Stimulated activated CD4-positive, alpha-beta T cell treated with anti-CD3 and anti-CD28 coated beads, TNF-alpha, amount 100 ng/mL, for 48 hours (primary cell): ENCODE results near the gene SPEF2.

Experiments
- DNase-seq, 3 donors: peaks; one replicate each; pipeline ENCODE4 v3.0.0-alpha.2; 2020; ENCODE audit warnings: low read depth in 3 of 3

The SPEF2 gene

DNA sequence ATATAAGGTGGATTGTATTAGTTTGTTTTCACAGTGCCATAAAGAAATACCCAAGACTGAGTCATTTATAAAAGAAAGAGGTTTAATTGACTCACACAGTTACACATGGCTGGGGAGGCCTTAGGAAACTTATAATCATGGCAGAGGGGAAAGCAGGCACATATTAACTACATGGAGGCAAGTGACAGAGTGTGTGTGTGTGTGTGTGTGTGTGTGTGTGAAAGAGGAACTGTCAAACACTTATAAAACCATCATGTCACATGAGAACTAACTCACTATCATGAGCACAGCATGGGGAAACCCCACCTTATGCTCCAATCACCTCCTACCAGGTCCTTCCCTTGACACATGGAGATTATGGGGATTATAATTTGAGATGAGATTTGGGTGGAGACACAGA, 118.6 kb downstream of the SPEF2 start:
- DNase-seq = peak; percentile 3 to 38 (median 35)

- DNase-seq = no peak
Observed at GRCh38 chr5:35741126-35741716, 123.6 kb downstream of the SPEF2 start.

GRCh38 chr5:35741971-35742370, 124.3 kb downstream of the SPEF2 start:
- no peak for DNase-seq

- no peak for DNase-seq
Observed at GRCh38 chr5:35743644-35744043, 126.0 kb downstream of the SPEF2 start.

- no peak for DNase-seq
Observed at GRCh38 chr5:35745193-35745592, 127.5 kb downstream of the SPEF2 start.

- DNase-seq = no peak
Observed at GRCh38 chr5:35745660-35746059, 128.0 kb downstream of the SPEF2 start.

- DNase-seq = no peak
Observed at GRCh38 chr5:35752012-35752411, 134.3 kb downstream of the SPEF2 start.

- DNase-seq = no peak
Observed at GRCh38 chr5:35753500-35753899, 135.8 kb downstream of the SPEF2 start.

DNA sequence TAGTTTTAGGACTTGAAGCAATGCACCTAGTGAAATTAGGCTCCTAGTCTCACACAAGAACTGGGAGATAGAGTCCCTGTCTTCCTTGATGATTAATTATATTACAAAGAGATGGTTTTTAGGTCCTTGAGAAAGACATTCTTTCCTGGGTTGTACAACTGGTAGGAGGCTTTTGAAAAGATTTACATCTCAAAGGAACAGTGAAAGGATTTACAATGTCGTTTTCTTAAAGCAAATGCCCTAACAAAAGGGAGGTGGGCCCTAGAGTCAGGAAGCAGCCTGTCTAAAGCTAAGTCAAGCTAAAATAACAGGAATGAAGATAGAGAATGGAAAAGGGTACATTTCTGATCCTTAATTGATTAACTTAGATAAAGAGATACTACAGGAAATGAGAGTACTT, 136.8 kb downstream of the SPEF2 start:
- DNase-seq = no peak

DNA sequence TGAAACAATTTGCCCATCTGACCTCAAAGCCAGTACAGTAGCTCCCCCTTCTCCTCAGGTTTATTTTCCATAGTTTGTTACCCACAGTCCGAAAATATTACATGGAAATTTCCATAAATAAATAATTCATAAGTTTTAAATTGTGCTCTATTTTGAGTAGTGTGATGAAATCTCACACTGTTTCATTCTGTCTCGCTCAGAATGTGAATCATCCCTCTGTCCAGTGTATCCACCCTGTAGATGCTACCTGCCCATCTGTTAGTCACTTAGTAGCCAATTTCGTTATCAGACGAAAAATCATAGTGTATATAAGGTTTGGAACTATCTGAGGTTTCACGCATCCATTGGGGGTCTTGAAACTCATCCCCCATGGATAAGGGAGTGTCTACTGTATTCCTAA, 138.3 kb downstream of the SPEF2 start:
- DNase-seq = no peak

GRCh38 chr5:35758151-35758724, 140.6 kb downstream of the SPEF2 start:
- DNase-seq = no peak

GRCh38 chr5:35761541-35761940, 143.9 kb downstream of the SPEF2 start:
- DNase-seq = no peak

- no peak for DNase-seq
Observed at GRCh38 chr5:35762368-35762767, 144.7 kb downstream of the SPEF2 start.

DNA sequence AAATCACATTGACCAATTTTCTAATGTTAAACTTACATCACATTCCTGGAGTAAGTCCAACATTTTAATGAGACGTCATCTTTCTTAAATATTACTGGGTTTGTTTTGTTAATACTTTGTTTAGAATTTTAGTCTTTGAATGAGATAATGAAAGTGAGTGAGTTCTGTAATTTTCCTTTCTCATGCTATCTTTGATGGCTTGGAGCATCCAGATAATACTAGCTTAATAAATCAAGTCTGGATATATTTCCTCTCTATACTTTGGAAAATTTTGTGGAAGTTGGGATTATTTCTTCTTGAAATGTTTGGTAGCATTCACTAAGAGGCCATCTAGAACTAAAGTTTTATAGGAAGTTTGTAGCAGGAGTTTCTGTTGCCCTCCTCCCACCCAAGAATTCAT, 148.3 kb downstream of the SPEF2 start:
- no peak for DNase-seq

GRCh38 chr5:35771300-35771699, 153.6 kb downstream of the SPEF2 start:
- no peak for DNase-seq

DNA sequence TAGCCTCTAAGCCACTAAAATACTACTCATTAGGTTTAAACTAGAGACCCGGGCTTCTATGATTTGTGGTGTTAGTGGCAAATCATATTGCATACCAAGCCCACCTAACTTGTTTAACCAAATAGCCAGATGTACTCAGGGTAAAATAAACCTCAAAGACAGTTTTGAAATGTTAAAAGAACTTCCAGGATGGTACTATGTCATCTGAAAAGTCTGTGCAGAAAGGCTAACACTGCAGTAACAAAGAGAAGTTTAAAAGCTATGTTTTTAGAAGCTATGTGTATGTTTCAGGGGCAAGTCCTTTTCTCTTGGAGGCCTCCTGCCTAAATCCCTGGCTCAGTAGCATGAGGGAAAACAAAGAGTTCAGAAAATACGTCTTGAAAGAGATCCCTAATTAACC, 154.2 kb downstream of the SPEF2 start:
- DNase-seq = no peak

- no peak for DNase-seq
Observed at GRCh38 chr5:35773967-35774366, 156.3 kb downstream of the SPEF2 start.

DNA sequence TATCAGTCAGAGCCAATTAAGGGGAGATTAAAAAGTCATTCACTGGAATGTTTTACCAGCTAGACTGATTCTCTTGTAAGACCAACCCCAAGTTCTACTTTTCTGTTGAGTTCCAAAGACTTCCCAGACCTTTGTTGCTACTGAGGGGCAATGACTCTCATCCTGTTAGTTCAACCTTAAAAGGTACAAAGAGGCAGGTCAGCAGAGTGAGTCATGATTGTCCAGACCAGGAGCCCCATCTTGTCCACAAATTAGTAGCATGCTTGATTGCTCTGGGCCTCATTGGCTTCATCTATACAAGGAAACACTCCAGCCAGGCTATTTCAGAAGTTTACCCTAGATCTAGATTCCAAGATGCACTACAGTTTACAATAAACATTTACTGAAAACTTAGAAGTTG, 159.1 kb downstream of the SPEF2 start:
- no peak for DNase-seq

DNA sequence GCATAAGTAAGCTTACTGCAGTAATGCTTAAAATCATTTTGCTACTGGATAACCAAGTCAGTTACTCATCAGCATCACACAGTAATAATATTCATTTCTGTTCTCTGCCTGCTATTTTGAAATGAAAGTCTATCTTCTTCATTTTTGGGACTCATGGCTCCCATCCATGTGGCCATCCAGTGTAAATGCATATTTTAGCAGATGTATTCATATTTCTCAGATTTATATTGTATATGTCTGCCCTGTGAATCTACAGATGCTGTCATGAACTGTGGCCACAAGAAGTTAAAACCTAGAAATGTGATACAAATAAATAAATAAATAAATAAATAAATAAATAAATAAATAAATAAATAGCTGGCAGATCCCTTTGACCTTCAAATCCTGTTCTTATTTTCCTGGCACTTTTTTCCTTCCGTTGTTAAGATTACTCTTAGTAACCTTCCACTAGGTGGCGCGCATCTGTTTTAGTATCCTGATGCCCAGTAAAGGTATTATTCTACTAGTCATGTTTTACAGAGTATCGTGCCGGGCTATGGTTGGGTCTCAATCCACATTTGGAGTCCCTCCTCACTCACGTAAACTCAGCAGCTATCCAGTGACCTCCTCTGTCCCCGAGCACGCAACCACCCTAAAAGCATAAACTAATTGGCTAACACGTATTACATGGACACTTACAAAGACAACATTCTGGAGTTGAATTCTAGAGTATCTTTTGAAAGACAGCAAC, 159.9 kb downstream of the SPEF2 start:
- peak; percentile 36 to 78 (median 66) for DNase-seq

GRCh38 chr5:35778259-35778769, 160.7 kb downstream of the SPEF2 start:
- no peak for DNase-seq

GRCh38 chr5:35780236-35780635, 162.6 kb downstream of the SPEF2 start:
- DNase-seq = peak in 1 of 3 donors; percentile 21

GRCh38 chr5:35781181-35781790, 163.6 kb downstream of the SPEF2 start:
- DNase-seq = no peak

DNA sequence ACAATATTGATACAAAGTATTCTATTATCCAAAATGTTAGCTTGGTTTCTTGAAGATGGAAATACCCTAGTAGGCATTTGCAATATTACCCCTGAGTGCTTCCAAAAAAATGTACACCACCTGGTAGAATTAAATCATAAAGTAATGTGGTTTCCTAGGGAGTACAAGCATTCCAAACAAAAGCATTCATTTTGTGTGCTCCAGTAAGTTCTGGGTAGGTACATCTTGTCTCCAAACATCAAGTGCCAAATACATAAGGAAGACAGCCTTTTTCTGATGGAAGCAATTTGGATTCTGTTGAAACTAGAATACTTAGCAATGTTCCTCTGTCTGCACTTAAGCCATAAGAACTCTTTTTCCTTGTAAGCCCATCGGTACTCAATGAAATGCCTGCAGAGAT, 165.9 kb downstream of the SPEF2 start:
- no peak for DNase-seq
